Stimulated activated naive CD8-positive, alpha-beta T cell treated with anti-CD3 and anti-CD28 coated beads, Interleukin-15, amount 100 ng/mL, for 72 hours (primary cell): ENCODE measurements around the gene GLYATL2.
A peak's percentile ranks its signal among the peaks of the same experiment; 100 is the strongest.

Experiments
- ATAC-seq: fragments of 150-1000 bp; cut with Tn5 transposase; 2 replicates; pipeline ENCODE4 v1.10.0; 2021; ENCODE audit warnings: mild to moderate bottlenecking, moderate library complexity
- DNase-seq, 2 donors: peaks; one replicate each; pipeline ENCODE4 v3.0.0; 2021 to 2022
- H3K27ac Mint-ChIP-seq, 2 donors: one replicate each; pipeline ENCODE4 v1.8.0; 2022; ENCODE audit warnings: mild to moderate bottlenecking in 2 of 2, mixed read lengths in 2 of 2, moderate library complexity in 2 of 2
- H3K27me3 Mint-ChIP-seq: one replicate; pipeline ENCODE4 v1.8.0; 2022; ENCODE audit warnings: mixed read lengths
- H3K4me1 Mint-ChIP-seq: one replicate; pipeline ENCODE4 v1.8.0; 2022; ENCODE audit warnings: mild to moderate bottlenecking, mixed read lengths
- H3K4me3 Mint-ChIP-seq, 2 donors: one replicate each; pipeline ENCODE4 v1.8.0; 2022; ENCODE audit warnings: mild to moderate bottlenecking in 2 of 2, mixed read lengths in 2 of 2, moderate library complexity in 1 of 2
- H3K9me3 Mint-ChIP-seq, 2 donors: one replicate each; pipeline ENCODE4 v1.8.0; 2022; ENCODE audit warnings: mixed read lengths in 2 of 2

GLYATL2 gene

GRCh38 chr11:58844361-58845005 is at the start of gene GLYATL2:
Gene GLYATL2, minus strand, starts transcription at chr11:58844704. Its CDS starts 5,092 bp downstream, at chr11:58839612.
- DNase-seq (no peak), ATAC-seq (no peak)
- Mint-ChIP-seq H3K27ac (no peak within 1 kb of the TSS), H3K4me1 (no peaks in the 10 kb centered on the region), H3K4me3 (no peak within 1 kb of the TSS), H3K9me3 (peaks cover 0 to 4% of the 10 kb centered on the region in 2 donors), H3K27me3 (peaks cover 14% of the 10 kb centered on the region)

- no peak for DNase-seq
- Mint-ChIP-seq H3K27ac (no peak overlapping the region), H3K27me3 (peaks cover 15% of the 10 kb centered on the region), H3K4me3 (no peak overlapping the region), H3K4me1 (no peaks in the 10 kb centered on the region), H3K9me3 (no peaks in the 10 kb centered on the region)
- ATAC-seq, result no peak
Measured at GRCh38 chr11:58893899-58894298, 49.4 kb upstream of the GLYATL2 start.

- Mint-ChIP-seq H3K27ac (no peak overlapping the region), H3K9me3 (no peaks in the 10 kb centered on the region), H3K4me1 (no peaks in the 10 kb centered on the region), H3K4me3 (no peak overlapping the region), H3K27me3 (peaks cover 6% of the 10 kb centered on the region)
- ATAC-seq (no peak), DNase-seq (no peak)
Measured at GRCh38 chr11:58888579-58888978, 44.1 kb upstream of the GLYATL2 start.

GRCh38 chr11:58887452-58887851 is 42.9 kb upstream of the GLYATL2 start:
- ATAC-seq, result no peak
- H3K4me3 Mint-ChIP-seq, result no peak overlapping the region
- no peaks in the 10 kb centered on the region for H3K4me1 Mint-ChIP-seq
- no peak overlapping the region for H3K27ac Mint-ChIP-seq
- H3K27me3 Mint-ChIP-seq, result peaks cover 12% of the 10 kb centered on the region
- no peaks in the 10 kb centered on the region for H3K9me3 Mint-ChIP-seq
- DNase-seq, result no peak

GRCh38 chr11:58880625-58881024 is 36.1 kb upstream of the GLYATL2 start:
- DNase-seq, result no peak
- Mint-ChIP-seq H3K9me3 (peaks cover 4 to 13% of the 10 kb centered on the region in 2 donors), H3K4me1 (no peaks in the 10 kb centered on the region), H3K4me3 (no peak overlapping the region), H3K27ac (no peak overlapping the region), H3K27me3 (peaks cover 12% of the 10 kb centered on the region)
- ATAC-seq, result no peak

- peaks cover 12% of the 10 kb centered on the region for H3K27me3 Mint-ChIP-seq
- H3K9me3 Mint-ChIP-seq, result peaks cover 4 to 14% of the 10 kb centered on the region in 2 donors
- peak overlapping the region in 1 of 2 donors; percentile 15 for H3K27ac Mint-ChIP-seq
- DNase-seq (no peak), ATAC-seq (no peak)
- no peak overlapping the region for H3K4me3 Mint-ChIP-seq
- H3K4me1 Mint-ChIP-seq, result no peaks in the 10 kb centered on the region
Measured at GRCh38 chr11:58880166-58880565, 35.7 kb upstream of the GLYATL2 start.

- DNase-seq, result no peak
- H3K27me3 Mint-ChIP-seq, result no peaks in the 10 kb centered on the region
- H3K4me3 Mint-ChIP-seq, result no peak overlapping the region
- no peak overlapping the region for H3K27ac Mint-ChIP-seq
- peaks cover 5 to 11% of the 10 kb centered on the region in 2 donors for H3K9me3 Mint-ChIP-seq
- no peak for ATAC-seq
- H3K4me1 Mint-ChIP-seq, result no peaks in the 10 kb centered on the region
Measured at GRCh38 chr11:58867556-58867955, 23.1 kb upstream of the GLYATL2 start.

- no peak for DNase-seq
- Mint-ChIP-seq H3K4me1 (no peaks in the 10 kb centered on the region), H3K9me3 (peaks cover 13 to 18% of the 10 kb centered on the region in 2 donors), H3K27me3 (peaks cover 6% of the 10 kb centered on the region), H3K4me3 (no peak overlapping the region), H3K27ac (no peak overlapping the region)
- no peak for ATAC-seq
Measured at GRCh38 chr11:58866788-58867187, 22.3 kb upstream of the GLYATL2 start.

- no peak overlapping the region for H3K27ac Mint-ChIP-seq
- no peak for ATAC-seq
- no peak overlapping the region for H3K4me3 Mint-ChIP-seq
- H3K27me3 Mint-ChIP-seq, result peaks cover 24% of the 10 kb centered on the region
- H3K9me3 Mint-ChIP-seq, result peaks cover 13 to 22% of the 10 kb centered on the region in 2 donors
- no peak for DNase-seq
- no peaks in the 10 kb centered on the region for H3K4me1 Mint-ChIP-seq
Measured at GRCh38 chr11:58864335-58864734, 19.8 kb upstream of the GLYATL2 start.

- Mint-ChIP-seq H3K4me3 (no peak overlapping the region), H3K9me3 (peaks cover 13 to 22% of the 10 kb centered on the region in 2 donors), H3K27me3 (peaks cover 30% of the 10 kb centered on the region), H3K27ac (no peak overlapping the region), H3K4me1 (no peaks in the 10 kb centered on the region)
- ATAC-seq, result no peak
- no peak for DNase-seq
Measured at GRCh38 chr11:58863697-58864096, 19.2 kb upstream of the GLYATL2 start.

GRCh38 chr11:58861533-58861932 is 17.0 kb upstream of the GLYATL2 start:
- Mint-ChIP-seq H3K27me3 (peaks cover 40% of the 10 kb centered on the region), H3K4me1 (no peaks in the 10 kb centered on the region), H3K27ac (no peak overlapping the region), H3K4me3 (no peak overlapping the region), H3K9me3 (peaks cover 13 to 22% of the 10 kb centered on the region in 2 donors)
- DNase-seq (no peak), ATAC-seq (no peak)

- Mint-ChIP-seq H3K27me3 (peaks cover 35% of the 10 kb centered on the region), H3K4me1 (no peaks in the 10 kb centered on the region), H3K4me3 (no peak overlapping the region), H3K9me3 (peaks cover 0 to 4% of the 10 kb centered on the region in 2 donors), H3K27ac (no peak overlapping the region)
- ATAC-seq, result no peak
- no peak for DNase-seq
Measured at GRCh38 chr11:58856806-58857205, 12.3 kb upstream of the GLYATL2 start.

GRCh38 chr11:58845386-58845785 is 882 bp upstream of the GLYATL2 start:
- no peak overlapping the region for H3K4me3 Mint-ChIP-seq
- H3K9me3 Mint-ChIP-seq, result peaks cover 0 to 4% of the 10 kb centered on the region in 2 donors
- no peak overlapping the region for H3K27ac Mint-ChIP-seq
- DNase-seq (no peak), ATAC-seq (no peak)
- peaks cover 14% of the 10 kb centered on the region for H3K27me3 Mint-ChIP-seq
- H3K4me1 Mint-ChIP-seq, result no peaks in the 10 kb centered on the region

GRCh38 chr11:58837707-58838388 is 6.7 kb downstream of the GLYATL2 start:
- DNase-seq (no peak), ATAC-seq (no peak)
- Mint-ChIP-seq H3K4me3 (no peak overlapping the region), H3K27me3 (peaks cover 12% of the 10 kb centered on the region), H3K27ac (no peak overlapping the region), H3K4me1 (no peaks in the 10 kb centered on the region), H3K9me3 (no peaks in the 10 kb centered on the region)

GRCh38 chr11:58832056-58832645 is 12.4 kb downstream of the GLYATL2 start:
- peaks cover 0 to 11% of the 10 kb centered on the region in 2 donors for H3K9me3 Mint-ChIP-seq
- H3K4me1 Mint-ChIP-seq, result no peaks in the 10 kb centered on the region
- ATAC-seq, result no peak
- H3K4me3 Mint-ChIP-seq, result no peak overlapping the region
- no peak overlapping the region for H3K27ac Mint-ChIP-seq
- H3K27me3 Mint-ChIP-seq, result peaks cover 15% of the 10 kb centered on the region
- DNase-seq, result no peak

- DNase-seq (no peak), ATAC-seq (no peak)
- peaks cover 15% of the 10 kb centered on the region for H3K27me3 Mint-ChIP-seq
- H3K4me1 Mint-ChIP-seq, result no peaks in the 10 kb centered on the region
- no peak overlapping the region for H3K27ac Mint-ChIP-seq
- H3K4me3 Mint-ChIP-seq, result no peak overlapping the region
- peaks cover 0 to 11% of the 10 kb centered on the region in 2 donors for H3K9me3 Mint-ChIP-seq
Measured at GRCh38 chr11:58830673-58831301, 13.7 kb downstream of the GLYATL2 start.
